Skeletal muscle tissue (tissue), 5 donors: ENCODE data around the gene RTN4RL1. TPM values are rescaled to one million over a fixed set of nuclear protein-coding genes. Genes with fewer than 3 reads are reported as not detected.
"Not testable (repeated sequence)": the region's sequence is repeated elsewhere in the genome, so short reads cannot be mapped to it uniquely, and the experiment has no call there.

ENCODE experiments used
- H3K27ac ChIP-seq: one replicate; pipeline ENCODE4 v1.7.0; 2013; ENCODE audit warnings: mild to moderate bottlenecking, low read depth, low read length, inconsistent platforms
- H3K27me3 ChIP-seq, 3 donors: one replicate each; pipeline ENCODE4 v1.7.0; 2013; ENCODE audit warnings: low read length in 3 of 3; ENCODE audit not compliant: control insufficient read depth in 3 of 3, insufficient read depth in 3 of 3
- H3K36me3 ChIP-seq, 3 donors: one replicate each; pipeline ENCODE4 v1.7.0; 2013; ENCODE audit warnings: low read length in 3 of 3; ENCODE audit not compliant: control insufficient read depth in 3 of 3, insufficient read depth in 3 of 3
- H3K4me1 ChIP-seq, 3 donors: one replicate each; pipeline ENCODE4 v1.7.0; 2013; ENCODE audit warnings: low read length in 3 of 3, mild to moderate bottlenecking in 3 of 3; ENCODE audit not compliant: control insufficient read depth in 3 of 3, insufficient read depth in 3 of 3
- H3K4me3 ChIP-seq, 3 donors: one replicate each; pipeline ENCODE4 v1.7.0; 2013; ENCODE audit warnings: low read length in 3 of 3
- H3K9ac ChIP-seq, 3 donors: one replicate each; pipeline ENCODE4 v1.7.0; 2013; ENCODE audit warnings: low read length in 3 of 3, mild to moderate bottlenecking in 3 of 3, moderate library complexity in 2 of 3, low read depth in 1 of 3
- H3K9me3 ChIP-seq, 3 donors: one replicate each; pipeline ENCODE4 v1.7.0; 2013; ENCODE audit warnings: low read length in 3 of 3; ENCODE audit not compliant: control insufficient read depth in 3 of 3
- small RNA-seq: library from RNA; depleted of rRNA; stranded (forward); fragments of <200 nt; gene quantifications from one replicate; pipeline ENCODE3, GENCODE V24; 2014
- total RNA-seq: library from RNA; depleted of rRNA; stranded (reverse); fragments of >200 nt; gene quantifications from one replicate; pipeline ENCODE4 v1.2.3, GENCODE V29; 2014
- donor health status: Osteomylitis.

RTN4RL1 gene
- total RNA-seq, 1 donor from 2014 or later = 1.0 TPM

DNA sequence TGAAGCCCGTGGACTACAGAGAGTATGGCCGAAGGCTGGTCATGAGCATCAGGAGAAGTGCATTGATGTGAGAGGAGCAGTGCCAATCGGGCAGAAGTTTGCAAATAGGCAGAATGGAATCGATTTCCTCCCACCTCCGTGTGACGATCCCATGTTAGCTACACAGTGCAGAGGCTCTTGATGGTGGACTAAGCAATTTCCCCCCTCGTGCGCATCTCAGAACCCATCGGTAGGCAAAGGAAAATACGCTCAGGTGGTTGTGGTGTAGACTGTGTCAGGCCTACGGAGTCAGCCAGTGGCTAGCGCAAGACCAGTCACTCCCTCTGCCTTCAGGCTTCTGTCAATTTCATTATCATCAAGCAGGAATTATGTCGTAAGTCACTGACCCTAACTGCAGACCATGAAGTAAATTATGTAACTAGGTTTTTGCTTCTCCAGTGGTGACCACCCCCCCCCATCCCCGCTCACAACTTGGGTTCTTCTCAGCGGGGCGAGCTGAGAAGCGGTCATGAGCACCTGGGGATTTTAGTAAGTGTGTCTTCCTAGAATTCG lies 128.0 kb downstream of the RTN4RL1 start:
- Histone ChIP-seq H3K9me3 (no peaks in the 10 kb centered on the region), H3K27me3 (no peaks in the 10 kb centered on the region), H3K4me1 (peaks cover 0 to 2% (median 0%) of the 10 kb centered on the region in 3 donors), H3K36me3 (peaks cover 31 to 50% (median 48%) of the 10 kb centered on the region in 3 donors), H3K27ac (no peak overlapping the region), H3K4me3 (no peak overlapping the region), H3K9ac (no peak overlapping the region)

- H3K4me3 ChIP-seq = no peak overlapping the region
- no peaks in the 10 kb centered on the region for H3K9me3 ChIP-seq
- peaks cover 31 to 52% (median 48%) of the 10 kb centered on the region in 3 donors for H3K36me3 ChIP-seq
- no peaks in the 10 kb centered on the region for H3K27me3 ChIP-seq
- H3K9ac ChIP-seq = no peak overlapping the region
- H3K27ac ChIP-seq = no peak overlapping the region
- H3K4me1 ChIP-seq = peaks cover 0 to 2% (median 0%) of the 10 kb centered on the region in 3 donors
Observed at GRCh38 chr17:1896243-1897104, 128.7 kb downstream of the RTN4RL1 start.

GRCh38 chr17:1895479-1895878 lies 129.7 kb downstream of the RTN4RL1 start:
- not testable (repeated sequence) for H3K4me3 ChIP-seq, H3K9ac ChIP-seq, H3K4me1 ChIP-seq, H3K27ac ChIP-seq, H3K9me3 ChIP-seq, H3K27me3 ChIP-seq
- H3K36me3 ChIP-seq = peaks cover 35 to 61% (median 54%) of the 10 kb centered on the region in 3 donors

DNA sequence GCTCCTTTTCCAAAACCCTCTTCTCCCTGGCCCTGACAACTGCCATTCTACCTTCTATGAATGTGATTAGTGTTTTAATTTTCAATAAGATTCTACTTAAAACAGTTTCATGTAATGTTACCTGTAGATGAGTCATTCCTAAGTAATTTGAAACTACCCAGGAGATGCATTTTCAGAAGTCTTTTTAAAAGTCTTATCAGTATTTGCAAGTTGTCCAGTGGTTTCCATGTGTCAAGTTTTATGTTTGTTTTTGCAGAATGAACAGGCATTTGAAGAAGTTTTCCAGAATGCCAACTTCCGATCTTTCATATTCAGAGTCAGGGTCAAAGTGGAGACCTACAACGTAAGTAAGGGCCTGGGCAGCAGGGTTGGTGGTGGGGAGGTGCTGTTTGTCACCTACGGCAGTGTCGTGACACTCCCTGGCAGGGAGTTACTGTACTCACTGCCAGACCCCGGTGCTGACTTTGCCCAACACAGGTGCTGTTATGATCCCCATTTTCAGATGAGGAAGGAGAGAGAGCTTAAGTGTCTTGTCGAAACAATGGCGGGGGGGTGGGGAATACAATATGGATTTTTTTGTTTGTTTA lies 130.3 kb downstream of the RTN4RL1 start:
- Histone ChIP-seq H3K27ac (no peak overlapping the region), H3K9ac (no peak overlapping the region), H3K36me3 (peaks cover 38 to 61% (median 58%) of the 10 kb centered on the region in 3 donors), H3K27me3 (no peaks in the 10 kb centered on the region), H3K9me3 (no peaks in the 10 kb centered on the region), H3K4me1 (peaks cover 0 to 2% (median 0%) of the 10 kb centered on the region in 3 donors), H3K4me3 (no peak overlapping the region)

- Histone ChIP-seq H3K4me3 (no peak overlapping the region), H3K9me3 (no peaks in the 10 kb centered on the region), H3K27ac (no peak overlapping the region), H3K27me3 (no peaks in the 10 kb centered on the region), H3K36me3 (peaks cover 31 to 56% (median 48%) of the 10 kb centered on the region in 3 donors), H3K4me1 (no peaks in the 10 kb centered on the region), H3K9ac (no peak overlapping the region)
Observed at GRCh38 chr17:1890758-1891450, 134.2 kb downstream of the RTN4RL1 start.

- H3K4me1 ChIP-seq = no peaks in the 10 kb centered on the region
- peaks cover 48 to 69% (median 63%) of the 10 kb centered on the region in 3 donors for H3K36me3 ChIP-seq
- no peak overlapping the region for H3K27ac ChIP-seq
- H3K9me3 ChIP-seq = no peaks in the 10 kb centered on the region
- no peaks in the 10 kb centered on the region for H3K27me3 ChIP-seq
- no peak overlapping the region for H3K9ac ChIP-seq
- H3K4me3 ChIP-seq = no peak overlapping the region
Observed at GRCh38 chr17:1888741-1889140, 136.4 kb downstream of the RTN4RL1 start.

Small RNAs within 50 kb of the gene (small RNA-seq; reads per million reads assigned to genes)
- gene AC090617.9 (not detected), gene MIR132 (10.8 reads per million, percentile 92 among the genes with 10 or more reads in this experiment), gene MIR212 (5.1 reads per million, percentile 90 among the genes with 10 or more reads in this experiment), gene OVCA2 (not detected)

Other genes with a start within 250 kb of the RTN4RL1 start
- gene SMYD4, start 195.4 kb downstream of the RTN4RL1 start, total RNA-seq = 8.4 TPM
- gene RPA1, start 195.3 kb downstream of the RTN4RL1 start, total RNA-seq = 26.1 TPM
- gene DPH1, start 4.8 kb upstream of the RTN4RL1 start, total RNA-seq = 14.1 TPM
- 24.0 TPM for gene OVCA2, start 16.7 kb upstream of the RTN4RL1 start, total RNA-seq
- 23.5 TPM for gene HIC1, start 29.8 kb upstream of the RTN4RL1 start, total RNA-seq